Keratinocyte (primary cell): ENCODE data around the gene CHN2. TPM values are rescaled to one million over a fixed set of nuclear protein-coding genes. Genes with fewer than 3 reads are reported as not detected.

Experiments used
- DNase-seq: peaks from one replicate; pipeline ENCODE4 v3.0.0-alpha.2; 2011; ENCODE audit warnings: low read depth, missing footprints, low spot score
- FAIRE-seq: peaks from 2 replicates; lab custom pipeline; 2011; peaks lifted over from hg19 to GRCh38; lab: Jason Lieb, UNC
- H2AFZ ChIP-seq: 2 replicates; pipeline ENCODE4 v1.6.0; 2012; ENCODE audit warnings: low read length, control low read depth, inconsistent platforms; ENCODE audit not compliant: control insufficient read depth
- H3K27ac ChIP-seq: 2 replicates; pipeline ENCODE4 v1.5.1; 2011; ENCODE audit warnings: low read length; ENCODE audit not compliant: control insufficient read depth, insufficient read depth
- H3K27me3 ChIP-seq: 3 replicates; pipeline ENCODE4 v1.6.0; 2011; ENCODE audit warnings: low read length; ENCODE audit not compliant: control insufficient read depth, insufficient read depth; ENCODE audit errors: extremely low read depth
- H3K36me3 ChIP-seq, 2 experiments: 2 replicates in 1 of 2; 3 replicates in 1 of 2; pipeline ENCODE4 v1.5.1; 2011; ENCODE audit warnings: low read length in 2 of 2, mild to moderate bottlenecking in 1 of 2; ENCODE audit not compliant: control insufficient read depth in 2 of 2, insufficient read depth in 2 of 2; ENCODE audit errors: extremely low read depth in 1 of 2
- H3K4me1 ChIP-seq: 3 replicates; pipeline ENCODE4 v1.5.1; 2011; ENCODE audit warnings: low read length; ENCODE audit not compliant: control insufficient read depth, insufficient read depth; ENCODE audit errors: extremely low read depth
- H3K4me2 ChIP-seq: 3 replicates; pipeline ENCODE4 v1.6.0; 2011; ENCODE audit warnings: low read depth, low read length; ENCODE audit not compliant: control insufficient read depth, insufficient read depth; ENCODE audit errors: extremely low read depth
- H3K4me3 ChIP-seq, 3 experiments: fragments of 200-600 bp in 1 of 3; sonication (generic) in 1 of 3; 2 replicates in 2 of 3; 3 replicates in 1 of 3; pipeline ENCODE4 v1.5.1; 2011 to 2016; ENCODE audit warnings: low read length in 3 of 3, mild to moderate bottlenecking in 3 of 3, control low read depth in 2 of 3, inconsistent platforms in 1 of 3, low read depth in 1 of 3, mixed read lengths in 1 of 3, mixed run types in 1 of 3, moderate library complexity in 1 of 3; ENCODE audit not compliant: control insufficient read depth in 2 of 3, insufficient read depth in 2 of 3; ENCODE audit errors: extremely low read depth in 1 of 3
- H3K79me2 ChIP-seq: 2 replicates; pipeline ENCODE4 v1.6.0; 2012; ENCODE audit warnings: low read length; ENCODE audit not compliant: control insufficient read depth, insufficient read depth
- H3K9ac ChIP-seq: 3 replicates; pipeline ENCODE4 v1.6.0; 2011; ENCODE audit warnings: low read length; ENCODE audit not compliant: control insufficient read depth, insufficient read depth; ENCODE audit errors: extremely low read depth
- H3K9me1 ChIP-seq: 3 replicates; pipeline ENCODE4 v1.6.0; 2011; ENCODE audit warnings: low read length; ENCODE audit not compliant: control insufficient read depth, insufficient read depth; ENCODE audit errors: extremely low read depth
- H3K9me3 ChIP-seq: 2 replicates; pipeline ENCODE4 v1.5.1; 2012; ENCODE audit warnings: low read depth, low read length; ENCODE audit not compliant: control insufficient read depth
- H4K20me1 ChIP-seq: 3 replicates; pipeline ENCODE4 v1.6.0; 2011; ENCODE audit warnings: low read length; ENCODE audit not compliant: control insufficient read depth, insufficient read depth; ENCODE audit errors: extremely low read depth
- CTCF ChIP-seq, 3 experiments: IDR thresholded peaks in 1 of 3; conservative IDR thresholded peaks in 1 of 3; optimal IDR thresholded peaks in 1 of 3; 2 replicates in 2 of 3; 3 replicates in 1 of 3; pipeline versions ENCODE3 to v1.5.1; 2011; ENCODE audit warnings: low read length in 3 of 3, mild to moderate bottlenecking in 3 of 3, moderate library complexity in 2 of 3, control low read depth in 1 of 3, inconsistent platforms in 1 of 3; ENCODE audit not compliant: insufficient read depth in 2 of 3; ENCODE audit errors: extremely low read depth in 1 of 3
- EZH2 ChIP-seq: IDR thresholded peaks from one replicate; pipeline ENCODE4 v1.6.1; 2012; ENCODE audit warnings: inconsistent platforms, mild to moderate bottlenecking, low read length, moderate library complexity
- dilution Hi-C: fragments of 300-500 bp; cut with MboI; formaldehyde crosslinking; loops from one replicate; pipeline ENCODE4 v1.7.0; 2020; ENCODE audit warnings: low sequenced_read_pairs; ENCODE audit not compliant: extremely low pct_ligation_motif_present
- polyA plus RNA-seq, 5 experiments: library from polyadenylated mRNA; depleted of rRNA in 3 of 5; stranded (reverse) in 3 of 5; stranded (forward) in 1 of 5; unstranded in 1 of 5; fragments of >200 nt; gene quantifications; 1 replicate in 1 of 5; 2 replicates in 3 of 5; 3 replicates in 1 of 5; pipeline versions ENCODE4 v1.2.1 to v1.2.3, GENCODE V29; 2011 to 2012; ENCODE audit warnings: missing spikeins in 2 of 5, low read depth in 1 of 5, low replicate concordance in 1 of 5

The CHN2 gene
- polyA plus RNA-seq, 1 donor (not counting 4 experiments of a cell fraction or from before 2014, with no cell fraction given) = 1.8 TPM

GRCh38 chr7:29167721-29168120 is 26.9 kb upstream of the CHN2 start:
- Histone ChIP-seq H4K20me1 (no peaks in the 10 kb centered on the region), H3K27me3 (no peaks in the 10 kb centered on the region), H2AFZ (no peak overlapping the region), H3K79me2 (no peaks in the 10 kb centered on the region), H3K9me3 (no peaks in the 10 kb centered on the region), H3K27ac (no peak overlapping the region), H3K9me1 (no peaks in the 10 kb centered on the region), H3K4me3 (no peak overlapping the region), H3K4me1 (no peaks in the 10 kb centered on the region), H3K9ac (no peak overlapping the region), H3K4me2 (no peak overlapping the region), H3K36me3 (no peaks in the 10 kb centered on the region)
- TF ChIP-seq CTCF (optimal IDR thresholded peaks at IDR 0.05 in 1 of 3, IDR thresholded peaks at IDR 0.05 in 1 of 3, conservative IDR thresholded peaks at IDR 0.05 in 1 of 3; ENCODE audit: extremely low read depth in 1 of 3, insufficient read depth in 2 of 3, low read length in 3 of 3) (no peak), EZH2 (no peak)
- DNase-seq (no peak), FAIRE-seq (no peak)
- dilution Hi-C loops = no loop called here

- no peaks in the 10 kb centered on the region for H3K27me3 ChIP-seq
- no peaks in the 10 kb centered on the region for H3K36me3 ChIP-seq
- no peaks in the 10 kb centered on the region for H3K79me2 ChIP-seq
- TF ChIP-seq EZH2 = no peak
- TF ChIP-seq CTCF (optimal IDR thresholded peaks at IDR 0.05 in 1 of 3, IDR thresholded peaks at IDR 0.05 in 1 of 3, conservative IDR thresholded peaks at IDR 0.05 in 1 of 3; ENCODE audit: extremely low read depth in 1 of 3, insufficient read depth in 2 of 3, low read length in 3 of 3) = no peak
- no peaks in the 10 kb centered on the region for H3K9me3 ChIP-seq
- no peak overlapping the region for H3K27ac ChIP-seq
- DNase-seq (no peak), FAIRE-seq (no peak)
- H3K4me1 ChIP-seq = no peaks in the 10 kb centered on the region
- dilution Hi-C loops = no loop called here
- H2AFZ ChIP-seq = no peak overlapping the region
- H3K9ac ChIP-seq = no peak overlapping the region
- no peak overlapping the region for H3K4me2 ChIP-seq
- H3K4me3 ChIP-seq = no peak overlapping the region
- no peaks in the 10 kb centered on the region for H4K20me1 ChIP-seq
- no peaks in the 10 kb centered on the region for H3K9me1 ChIP-seq
These were observed 23.8 kb upstream of the CHN2 start for GRCh38 chr7:29170781-29171180.
